GM19463 (cell line): ENCODE measurements around the gene TSPAN9.

Experiments
- ATAC-seq: cut with Tn5 transposase; IDR thresholded peaks from one replicate; pipeline ENCODE4 v1.9.1; 2021; ENCODE audit warnings: mild to moderate bottlenecking, moderate library complexity; ENCODE audit not compliant: unreplicated experiment

The TSPAN9 gene

GRCh38 chr12:3265406-3265805, 188.2 kb downstream of the TSPAN9 start:
- ATAC-seq = no peak

DNA sequence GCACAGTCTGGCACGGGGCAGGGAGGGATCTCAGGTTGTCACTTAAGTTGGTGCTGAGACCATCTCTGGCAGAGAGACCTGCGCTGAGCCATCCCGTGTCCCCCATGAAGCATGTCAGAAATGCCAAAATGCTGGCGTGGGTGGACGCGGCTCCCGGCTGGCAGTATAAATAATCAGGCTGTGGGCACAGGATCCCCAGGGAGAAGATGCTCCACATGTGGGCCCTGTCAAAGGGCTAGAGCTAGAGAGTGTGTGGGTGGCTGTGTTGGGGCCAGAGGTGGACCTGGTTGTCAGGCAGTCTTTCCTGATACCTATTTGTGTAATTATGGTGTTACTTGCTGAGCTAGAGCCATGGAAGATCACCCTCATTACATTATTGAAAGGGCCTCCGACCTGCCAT, 189.5 kb downstream of the TSPAN9 start:
- ATAC-seq = no peak

GRCh38 chr12:3267690-3268089, 190.5 kb downstream of the TSPAN9 start:
- ATAC-seq = no peak

DNA sequence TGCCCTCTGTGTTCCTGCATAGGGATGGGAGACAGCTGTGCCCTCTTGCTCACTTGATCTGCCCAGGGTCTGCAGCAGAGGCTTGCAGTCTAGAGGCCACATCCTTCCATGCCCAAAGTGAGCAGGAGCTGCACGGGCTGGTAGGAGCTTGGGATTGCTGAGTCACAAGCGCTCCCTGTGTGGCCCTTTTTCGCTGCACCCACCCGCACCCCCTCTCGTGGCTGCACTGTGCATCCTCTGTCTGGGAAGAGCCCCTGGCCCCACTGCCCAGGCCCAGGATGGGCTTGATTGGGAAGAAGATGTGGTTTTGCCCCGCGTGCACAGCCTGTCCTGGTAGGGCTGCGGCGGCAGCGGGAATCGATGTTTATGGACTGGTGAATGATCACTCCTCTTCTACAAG, 192.4 kb downstream of the TSPAN9 start:
- ATAC-seq = no peak

DNA sequence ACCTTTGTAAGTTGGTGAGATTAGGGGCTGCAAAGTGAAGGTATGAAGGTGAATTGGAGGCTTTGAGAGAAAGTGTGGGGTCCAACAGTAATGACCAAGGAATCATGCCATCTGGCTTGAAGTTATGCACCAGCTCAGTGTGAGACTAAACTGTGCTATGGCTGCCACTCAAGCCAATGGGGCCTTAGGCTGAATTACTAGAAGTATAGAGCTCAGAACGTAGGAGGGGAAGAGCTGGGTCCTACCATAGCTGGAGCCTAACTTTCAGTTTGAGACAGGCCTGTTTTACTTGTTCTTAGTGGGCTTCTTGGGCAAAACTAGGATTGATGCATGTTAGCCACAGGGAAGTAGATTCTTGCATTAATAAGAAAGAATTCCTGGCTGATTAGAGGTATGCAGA, 194.0 kb downstream of the TSPAN9 start:
- no peak for ATAC-seq

DNA sequence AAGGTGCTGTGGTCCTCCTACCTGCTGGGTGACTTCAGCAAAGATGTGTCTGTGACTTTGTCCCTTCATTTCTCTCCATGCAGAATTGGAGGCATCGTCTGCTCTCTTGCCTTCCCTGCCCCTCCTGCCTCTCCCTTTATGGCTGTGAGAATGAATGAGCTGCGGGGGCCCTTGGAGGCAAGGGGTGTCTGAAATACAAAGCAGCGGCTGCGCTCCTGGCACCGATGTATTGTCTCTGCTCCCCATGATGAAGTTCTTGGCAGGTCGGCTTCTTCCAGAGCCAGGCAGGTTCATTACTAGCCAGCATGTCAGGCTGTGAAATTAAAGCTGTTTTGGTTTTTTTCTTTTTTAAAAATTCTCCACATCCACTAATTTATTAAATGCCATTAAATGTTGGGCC, 194.5 kb downstream of the TSPAN9 start:
- ATAC-seq = no peak

GRCh38 chr12:3272958-3273357, 195.8 kb downstream of the TSPAN9 start:
- ATAC-seq = no peak

DNA sequence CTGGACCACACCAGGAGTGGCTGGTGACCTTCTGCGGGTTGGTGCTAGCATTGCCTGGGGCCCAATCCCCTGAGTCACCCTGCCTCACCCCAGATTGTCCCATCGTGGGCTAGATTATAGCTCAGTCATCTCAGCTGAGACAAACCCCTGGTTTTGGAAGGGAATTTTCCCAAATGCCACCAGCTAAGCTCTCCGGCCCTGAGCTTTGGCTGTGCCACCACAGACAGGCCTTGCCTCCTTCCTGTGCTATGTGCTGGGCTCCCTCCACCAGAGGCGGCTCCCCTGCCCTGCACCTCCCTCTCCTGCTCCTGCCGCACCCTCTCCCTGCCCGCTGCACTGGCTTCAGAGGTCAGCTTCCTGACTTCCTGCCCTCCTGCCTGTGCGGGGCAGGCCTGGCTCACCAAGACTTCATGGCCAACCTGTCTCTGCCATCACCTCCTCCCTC, 196.3 kb downstream of the TSPAN9 start:
- no peak for ATAC-seq

DNA sequence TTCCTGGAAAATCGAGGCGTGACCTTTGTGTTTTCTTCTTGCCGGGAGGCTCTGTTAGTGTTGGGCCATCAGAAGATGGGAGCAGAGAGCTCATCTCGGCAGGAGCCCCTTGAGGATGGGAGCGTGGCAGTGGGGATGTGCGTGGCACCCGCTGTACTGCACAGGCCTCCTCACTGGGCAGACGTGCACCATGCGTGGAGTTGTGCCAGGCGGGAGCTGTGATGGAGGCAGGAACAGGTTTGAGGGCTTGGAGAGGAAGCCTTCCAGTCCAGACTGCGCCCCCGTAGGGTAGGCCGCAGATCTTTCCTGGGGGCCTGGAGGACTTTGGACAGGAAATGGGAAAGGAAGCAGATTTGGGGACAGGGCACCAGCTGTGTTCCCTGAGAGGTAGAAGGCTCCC, 197.5 kb downstream of the TSPAN9 start:
- no peak for ATAC-seq

GRCh38 chr12:3275171-3276041, 198.2 kb downstream of the TSPAN9 start:
- no peak for ATAC-seq

DNA sequence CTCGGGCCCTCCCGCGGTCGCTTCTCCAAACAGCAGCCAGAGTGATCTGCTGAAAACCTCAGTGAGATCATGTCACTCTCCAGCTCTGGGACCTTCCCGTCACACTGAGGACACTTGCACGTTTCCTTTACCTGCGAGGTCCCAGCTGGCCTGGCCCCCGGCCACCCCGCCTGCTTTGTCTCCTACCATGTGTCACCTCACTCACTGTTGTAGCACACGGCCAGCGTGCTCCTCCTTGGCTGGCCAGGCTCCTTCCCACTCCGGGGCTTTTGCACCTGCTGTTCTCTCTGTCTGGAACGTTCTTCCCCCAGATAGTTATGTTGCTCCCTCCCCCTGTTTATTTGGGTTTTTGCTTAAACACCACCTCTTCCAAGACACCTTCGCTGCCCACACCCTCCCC, 199.0 kb downstream of the TSPAN9 start:
- ATAC-seq = no peak

DNA sequence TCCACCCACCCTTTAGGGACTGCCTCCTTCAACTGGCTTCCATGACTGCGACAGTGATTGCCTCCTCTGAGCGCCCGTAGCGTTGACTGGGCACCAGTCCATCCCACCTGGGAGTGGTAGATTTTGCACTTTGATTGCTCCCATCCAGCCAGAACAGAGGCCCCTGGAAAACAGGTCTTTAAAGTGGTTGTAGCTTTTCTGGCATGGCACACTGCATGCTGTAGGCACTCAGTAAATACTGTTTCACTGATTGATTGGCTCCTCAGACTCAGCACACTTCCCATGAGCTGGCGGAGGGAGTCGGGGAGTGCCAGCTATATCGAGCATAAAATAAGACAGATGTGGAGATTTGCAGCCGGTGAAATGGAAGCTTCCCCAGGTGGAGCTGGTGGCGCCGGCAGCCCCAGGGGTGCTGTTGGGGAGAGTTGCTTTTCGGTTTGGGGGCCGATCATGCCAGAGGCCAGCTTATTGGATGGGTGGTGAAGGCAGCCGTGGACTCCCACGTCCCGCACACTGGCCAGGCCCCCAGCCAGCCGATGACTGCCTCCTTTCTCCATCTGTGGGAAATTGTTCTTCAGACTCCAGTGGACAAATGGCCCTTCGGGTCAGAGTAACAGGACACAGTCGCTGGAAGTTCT, 200.2 kb downstream of the TSPAN9 start:
- ATAC-seq = no peak

DNA sequence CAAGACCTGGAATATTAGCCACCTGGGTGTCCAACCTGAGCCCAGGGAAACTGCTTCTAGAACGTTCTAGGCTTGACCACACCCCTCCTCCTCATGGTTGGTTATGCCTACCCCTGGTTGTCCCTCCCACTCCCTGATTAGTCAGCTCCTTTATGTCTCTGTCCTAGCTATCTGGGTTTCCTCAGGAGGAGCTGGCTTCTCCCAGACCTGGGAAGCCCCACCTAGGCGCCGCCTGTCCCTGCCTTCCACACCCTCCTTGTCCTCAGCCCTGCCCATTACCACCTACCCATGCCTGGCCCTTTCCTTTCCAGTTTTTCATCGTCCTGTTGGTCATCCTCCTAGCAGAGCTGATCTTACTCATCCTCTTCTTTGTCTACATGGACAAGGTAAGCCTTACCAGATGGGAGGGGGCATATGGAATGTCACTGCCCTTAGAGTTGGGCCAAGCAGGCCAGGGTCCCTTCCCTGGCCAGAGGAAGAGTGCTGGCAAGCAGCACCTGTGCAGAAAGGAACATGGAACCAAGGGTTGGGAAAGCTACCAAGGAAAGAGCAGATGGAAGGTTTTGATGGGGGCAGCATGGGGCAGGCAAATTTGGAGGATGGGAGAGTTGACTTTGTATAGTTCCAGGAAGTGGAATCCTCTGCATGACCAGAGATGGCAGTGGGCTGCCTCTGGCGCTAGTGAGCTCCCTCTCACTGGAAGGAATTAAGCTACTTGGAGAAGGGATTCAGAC, 201.7 kb downstream of the TSPAN9 start:
- ATAC-seq = no peak

DNA sequence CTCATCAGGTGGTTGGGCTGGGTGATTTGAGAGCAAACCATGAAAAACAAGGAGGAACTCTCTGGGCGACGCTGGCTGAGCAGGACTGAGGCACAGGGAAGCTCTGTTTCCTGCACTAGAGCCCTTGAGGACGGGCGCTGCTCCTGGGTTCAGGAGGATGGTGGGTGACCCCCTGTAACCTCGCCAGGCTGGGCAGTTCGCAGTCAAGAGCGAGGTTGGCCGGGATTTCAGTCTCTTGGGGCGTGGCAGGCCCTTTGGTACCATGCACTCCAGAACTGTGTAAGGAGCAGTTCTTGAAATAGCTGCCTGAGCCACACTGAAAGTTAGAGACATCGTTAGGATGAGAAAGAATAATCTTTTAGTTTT, 202.2 kb downstream of the TSPAN9 start:
- ATAC-seq = no peak

GRCh38 chr12:3279832-3280231, 202.7 kb downstream of the TSPAN9 start:
- no peak for ATAC-seq

- no peak for ATAC-seq
Measured at GRCh38 chr12:3280967-3281366, 203.8 kb downstream of the TSPAN9 start.

DNA sequence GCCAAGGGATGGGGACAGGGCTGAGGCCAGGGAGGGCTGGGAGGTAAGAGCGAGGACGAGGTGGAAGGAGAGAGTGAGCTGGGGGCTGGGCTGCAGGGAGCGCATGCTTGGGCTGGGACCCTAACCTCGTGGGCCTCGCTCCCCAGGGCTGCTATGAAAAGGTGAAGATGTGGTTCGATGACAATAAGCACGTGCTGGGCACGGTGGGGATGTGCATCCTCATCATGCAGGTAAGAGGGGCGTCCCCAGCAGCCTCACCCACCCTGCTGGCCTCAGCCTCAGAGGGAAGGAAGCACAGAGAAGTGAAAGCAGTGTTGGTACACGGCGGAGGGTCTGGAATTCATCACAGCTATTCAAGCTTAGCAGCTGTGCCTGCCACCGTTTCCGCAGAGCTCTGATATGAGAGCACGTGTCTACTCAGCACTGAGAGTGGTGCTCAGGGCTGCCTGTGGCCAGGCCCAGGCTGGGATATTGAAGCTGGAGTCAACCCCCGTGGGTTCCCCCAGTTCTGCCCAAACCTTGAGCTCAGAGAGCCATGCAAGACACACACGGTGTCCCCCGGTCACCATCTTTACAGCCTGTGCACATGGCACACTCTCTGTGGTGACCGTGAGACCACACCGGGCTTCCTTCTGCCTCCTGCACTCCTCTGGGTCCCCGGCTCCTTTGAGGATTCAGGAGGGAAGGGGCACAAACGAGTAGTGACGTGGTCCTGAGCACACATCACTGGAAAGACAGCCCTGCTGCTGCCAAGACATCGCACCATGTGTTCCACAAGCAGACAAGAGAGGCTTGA, 204.6 kb downstream of the TSPAN9 start:
- ATAC-seq = no peak

DNA sequence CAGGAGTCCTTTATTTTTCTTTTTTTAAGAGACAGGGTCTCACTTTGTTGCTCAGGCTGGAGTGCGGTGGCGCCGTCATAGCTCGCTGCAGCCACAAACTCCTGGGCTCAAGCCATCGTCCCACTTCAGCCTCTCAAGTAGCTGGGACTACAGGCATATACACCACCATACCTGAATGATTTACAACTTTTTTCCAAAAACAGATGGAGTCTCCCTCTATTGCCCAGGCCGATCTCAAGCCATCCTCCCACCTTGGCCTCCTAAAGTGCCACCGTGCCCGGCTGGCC, 205.1 kb downstream of the TSPAN9 start:
- no peak for ATAC-seq

- no peak for ATAC-seq
Measured at GRCh38 chr12:3283137-3283680, 206.0 kb downstream of the TSPAN9 start.

GRCh38 chr12:3284405-3284804, 207.2 kb downstream of the TSPAN9 start:
- ATAC-seq = no peak

DNA sequence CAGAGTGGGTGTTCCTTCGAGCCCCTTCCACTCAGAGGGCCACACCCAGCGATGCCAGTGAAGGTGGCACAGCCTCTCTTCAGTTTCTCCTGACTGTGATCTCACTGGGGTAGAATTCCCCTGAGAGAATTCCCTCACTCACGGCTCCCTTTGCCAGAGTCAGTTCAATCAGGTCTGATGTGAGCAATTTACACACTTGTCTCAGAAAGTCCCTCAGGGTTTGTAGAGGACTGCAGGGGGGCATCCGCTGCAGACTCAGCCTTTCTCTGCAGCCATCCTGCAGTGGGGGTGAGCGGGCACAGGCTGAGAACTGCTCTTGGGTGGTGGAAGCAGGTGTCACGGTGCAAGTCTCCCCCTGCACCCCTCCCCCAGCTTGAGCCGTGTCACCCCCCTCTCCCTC, 208.4 kb downstream of the TSPAN9 start:
- no peak for ATAC-seq
